ENCODE results near the gene CAMTA1.
"Not testable (repeated sequence)": the region's sequence is repeated elsewhere in the genome, so short reads cannot be mapped to it uniquely, and the experiment has no call there.

The CAMTA1 gene

GRCh38 chr1:6917067-6917466 is 131.8 kb downstream of the CAMTA1 start:
- Histone ChIP-seq H3K4me3 (no peak overlapping the region), H3K27ac (no peak overlapping the region)

DNA sequence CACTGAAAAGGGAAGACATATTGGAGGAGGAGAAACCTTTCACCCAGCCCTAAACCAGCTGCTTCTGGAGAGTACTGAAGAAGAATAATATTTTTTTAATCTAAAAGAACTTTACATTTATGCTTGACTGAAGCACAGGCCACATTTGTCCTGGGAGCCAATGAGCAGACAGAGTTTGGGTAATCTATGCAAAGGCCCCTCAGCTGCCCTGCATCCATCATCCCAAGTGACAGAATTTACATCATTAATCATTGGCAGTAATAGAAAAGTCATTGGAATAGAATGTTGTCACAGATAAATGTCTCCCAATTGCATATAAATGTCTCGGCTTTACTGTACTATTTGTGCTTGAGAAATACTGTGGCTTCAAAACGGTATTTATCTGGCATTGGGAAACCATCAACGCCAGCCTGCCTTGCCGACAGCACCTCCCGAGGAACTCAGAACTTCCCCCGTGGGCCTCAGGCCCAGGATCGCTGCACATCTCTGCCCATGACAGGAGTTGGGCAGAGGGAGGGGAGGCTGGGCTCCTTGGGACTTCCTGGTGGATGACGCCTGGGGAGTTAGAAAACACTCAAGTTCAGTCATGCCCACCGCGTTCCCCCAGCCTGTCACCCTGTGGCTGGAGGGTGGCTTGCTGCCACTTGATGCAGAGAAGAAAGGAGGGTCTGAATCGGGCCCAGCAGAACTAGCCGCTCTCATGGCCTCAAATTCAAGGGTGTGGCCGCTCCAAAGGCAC is 133.1 kb downstream of the CAMTA1 start:
- Histone ChIP-seq H3K27ac (peak overlapping the region in 2 of 21 experiments; percentile 22 to 47), H3K4me3 (no peak overlapping the region)

- peak overlapping the region in 3 of 21 experiments; percentile 3 to 47 (median 21) for H3K27ac ChIP-seq
- H3K4me3 ChIP-seq, result no peak overlapping the region
These were observed 133.8 kb downstream of the CAMTA1 start for GRCh38 chr1:6918925-6919511.

DNA sequence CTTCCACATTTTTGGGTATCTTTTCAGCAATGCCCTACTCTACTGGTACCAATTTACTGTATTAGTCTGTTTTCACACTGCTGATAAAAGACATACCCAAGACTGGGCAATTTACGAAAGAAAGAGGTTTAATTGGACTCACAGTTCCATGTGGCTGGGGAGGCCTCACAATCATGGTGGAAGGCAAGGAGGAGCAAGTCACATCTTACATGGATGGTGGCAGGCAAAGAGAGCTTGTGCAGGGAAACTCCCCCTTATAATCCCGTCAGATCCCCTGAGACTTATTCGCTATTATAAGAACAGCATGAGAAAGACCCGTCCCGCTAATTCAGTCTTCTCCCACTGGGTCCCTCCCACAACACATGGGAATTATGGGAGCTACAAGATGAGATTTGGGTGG is 136.3 kb downstream of the CAMTA1 start:
- not testable (repeated sequence) for H3K4me3 ChIP-seq, H3K27ac ChIP-seq

DNA sequence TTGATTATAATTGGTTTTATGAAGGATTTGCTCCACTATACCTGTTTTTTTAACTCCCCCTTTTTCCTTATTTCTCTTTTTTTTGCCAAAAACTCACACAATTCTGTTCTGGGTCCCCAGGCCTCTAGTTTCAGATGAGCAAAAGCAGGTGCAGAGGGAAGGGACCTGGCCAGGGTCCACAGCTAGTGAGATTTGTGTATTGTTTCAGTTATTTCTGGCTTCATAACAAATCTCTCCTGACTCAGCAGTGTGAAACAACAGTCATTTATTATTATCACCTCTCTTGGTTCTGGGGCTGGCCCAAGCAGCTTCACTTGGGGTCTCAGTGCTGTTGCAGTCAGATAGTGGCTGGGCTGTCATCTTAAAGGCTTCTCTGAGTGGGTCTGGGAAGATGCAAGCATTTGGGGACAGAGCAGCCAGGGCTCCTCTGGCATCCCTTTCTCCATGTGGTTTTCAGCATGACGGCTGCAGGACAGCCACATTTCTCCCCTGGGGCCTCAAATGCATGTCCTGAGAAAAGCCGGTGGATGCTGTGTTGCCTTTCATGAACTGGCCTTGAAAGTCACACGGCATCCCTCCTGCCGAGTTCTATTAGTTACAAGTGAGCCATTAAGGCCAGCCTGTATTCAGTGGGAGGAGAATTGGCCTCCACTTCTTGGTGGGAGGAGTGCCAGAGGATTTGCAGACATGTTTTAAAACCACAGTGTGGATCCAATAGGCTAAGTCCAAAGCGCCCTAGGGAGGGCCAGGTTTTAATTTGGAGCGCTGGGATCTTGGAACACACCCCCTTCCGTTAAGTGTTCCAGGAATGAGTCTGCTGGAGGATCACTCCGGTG is 137.1 kb downstream of the CAMTA1 start:
- Histone ChIP-seq H3K27ac (peak overlapping the region in 1 of 21 experiments; percentile 46), H3K4me3 (no peak overlapping the region)

DNA sequence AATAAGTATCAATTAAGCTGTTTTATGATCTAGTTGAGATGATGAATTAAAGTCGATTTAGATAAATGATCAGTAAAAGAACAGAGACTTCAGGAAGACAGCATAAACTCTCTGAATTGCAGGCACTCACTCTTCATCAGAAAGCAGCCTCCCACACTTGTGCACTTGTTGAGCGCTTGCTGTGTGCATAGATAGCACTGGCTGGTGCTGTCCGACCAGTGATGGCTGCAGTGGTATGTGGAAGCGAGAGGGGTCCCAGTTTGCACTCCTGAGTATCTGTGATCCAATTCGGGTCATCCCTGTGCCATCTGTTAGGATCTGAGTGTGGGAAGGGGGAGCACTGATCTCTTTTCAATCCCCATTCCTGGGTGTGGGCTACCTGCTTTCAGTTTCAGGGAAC is 137.8 kb downstream of the CAMTA1 start:
- no peak overlapping the region for H3K27ac ChIP-seq
- H3K4me3 ChIP-seq, result no peak overlapping the region

DNA sequence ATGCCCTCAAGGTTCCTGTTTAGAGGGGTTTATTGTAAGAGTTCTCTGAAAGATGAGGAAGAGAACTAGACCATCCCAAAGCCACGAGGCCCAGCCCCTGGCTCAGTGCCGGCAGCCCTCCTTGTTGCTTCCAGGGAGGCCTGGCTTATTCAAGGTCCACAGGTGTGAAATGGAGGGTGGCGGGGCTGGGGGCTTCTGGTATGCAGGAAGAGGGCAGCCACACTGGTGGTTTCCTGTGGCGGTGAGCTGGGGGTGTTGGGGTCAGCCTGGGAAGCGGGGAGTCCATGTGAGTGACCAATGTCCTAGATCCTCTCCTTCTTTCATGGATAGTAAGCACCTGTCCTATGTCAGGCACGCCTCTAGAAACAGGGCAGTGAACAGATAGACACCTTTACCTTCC is 138.2 kb downstream of the CAMTA1 start:
- no peak overlapping the region for H3K4me3 ChIP-seq
- no peak overlapping the region for H3K27ac ChIP-seq

- H3K4me3 ChIP-seq, result no peak overlapping the region
- H3K27ac ChIP-seq, result peak overlapping the region in 2 of 21 experiments; percentile 25 to 29
These were observed 139.0 kb downstream of the CAMTA1 start for GRCh38 chr1:6923955-6924881.

GRCh38 chr1:6924891-6925290 is 139.6 kb downstream of the CAMTA1 start:
- H3K27ac ChIP-seq, result peak overlapping the region in 1 of 21 experiments; percentile 25
- no peak overlapping the region for H3K4me3 ChIP-seq

- H3K27ac ChIP-seq, result no peak overlapping the region
- no peak overlapping the region for H3K4me3 ChIP-seq
These were observed 142.4 kb downstream of the CAMTA1 start for GRCh38 chr1:6927626-6928025.

DNA sequence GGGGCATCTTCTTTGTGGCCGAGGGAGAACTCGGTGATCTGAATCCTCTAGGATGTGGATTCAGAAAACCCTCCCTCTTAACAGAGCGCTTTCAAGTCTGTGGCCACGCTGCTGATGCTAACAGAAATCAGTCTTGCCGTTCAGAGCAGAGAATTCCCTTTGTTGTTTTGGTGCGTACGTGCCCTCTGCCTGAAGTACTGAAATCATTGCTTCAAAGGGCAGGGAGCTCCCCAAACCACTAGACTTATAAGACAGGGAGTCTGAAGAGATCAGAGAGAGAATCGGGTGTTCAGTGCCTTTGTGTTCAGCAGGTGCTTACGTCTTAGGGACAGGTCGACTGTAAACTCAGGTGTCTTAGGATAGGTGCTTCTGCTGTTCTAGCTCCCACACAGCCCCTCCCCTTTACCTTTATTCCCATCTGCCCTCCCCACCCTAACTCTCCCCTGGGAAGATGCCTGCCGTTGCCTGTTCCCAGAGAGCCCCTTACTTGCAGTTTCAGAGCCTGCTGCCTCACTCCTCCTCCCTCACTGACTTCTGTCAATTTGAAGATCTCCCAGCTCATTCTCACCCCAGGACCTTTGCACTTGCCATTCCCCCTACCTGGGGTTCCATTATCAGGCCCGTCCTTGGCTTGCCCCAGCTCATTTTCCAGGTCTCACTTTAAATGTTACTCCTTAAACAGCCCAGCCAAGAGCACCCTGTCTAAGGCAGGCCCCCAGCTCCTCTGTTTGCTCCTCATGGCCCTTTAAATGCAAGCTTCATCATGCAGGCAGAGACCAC is 143.0 kb downstream of the CAMTA1 start:
- Histone ChIP-seq H3K27ac (no peak overlapping the region), H3K4me3 (no peak overlapping the region)

GRCh38 chr1:6930732-6931300 is 145.6 kb downstream of the CAMTA1 start:
- no peak overlapping the region for H3K27ac ChIP-seq
- no peak overlapping the region for H3K4me3 ChIP-seq

- Histone ChIP-seq H3K27ac (no peak overlapping the region), H3K4me3 (no peak overlapping the region)
These were observed 150.2 kb downstream of the CAMTA1 start for GRCh38 chr1:6935361-6935883.

DNA sequence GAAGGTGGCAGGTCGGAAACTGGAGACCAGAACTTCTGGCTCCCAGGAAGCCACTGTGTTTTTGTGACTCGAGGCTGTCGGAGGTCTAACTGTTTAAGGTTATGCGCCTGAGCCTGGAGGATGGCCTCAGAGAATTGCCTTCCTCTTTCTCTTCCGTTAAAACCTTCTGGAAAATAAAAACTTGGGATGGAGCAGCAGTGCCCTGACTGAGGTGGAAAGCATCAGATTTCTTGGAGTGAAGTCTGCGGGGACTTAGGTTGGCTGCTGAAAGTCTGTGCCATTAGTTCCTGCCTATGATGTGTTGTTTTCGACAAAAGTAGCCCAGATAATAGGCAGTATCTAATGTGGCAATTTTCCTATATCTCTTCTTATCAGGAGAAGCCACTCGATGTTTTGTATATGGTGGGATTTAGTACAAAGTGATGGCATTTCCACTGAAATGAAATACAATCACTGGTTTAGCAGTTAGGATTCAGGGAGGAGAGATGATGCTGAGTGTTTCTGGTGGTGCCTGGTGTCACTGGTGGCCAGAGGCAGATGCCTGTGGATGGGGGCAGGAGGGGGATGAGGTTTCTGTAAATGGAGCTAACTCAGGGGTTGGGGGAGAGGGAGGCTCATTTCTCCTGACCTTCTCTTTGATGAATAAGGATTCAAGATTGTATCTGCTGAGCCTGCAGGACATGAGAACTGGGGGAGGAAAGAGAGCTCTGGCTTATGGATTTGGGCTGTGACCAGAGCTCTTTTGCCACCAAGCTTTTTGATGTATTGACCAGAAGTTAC is 150.8 kb downstream of the CAMTA1 start:
- no peak overlapping the region for H3K27ac ChIP-seq
- H3K4me3 ChIP-seq, result no peak overlapping the region

DNA sequence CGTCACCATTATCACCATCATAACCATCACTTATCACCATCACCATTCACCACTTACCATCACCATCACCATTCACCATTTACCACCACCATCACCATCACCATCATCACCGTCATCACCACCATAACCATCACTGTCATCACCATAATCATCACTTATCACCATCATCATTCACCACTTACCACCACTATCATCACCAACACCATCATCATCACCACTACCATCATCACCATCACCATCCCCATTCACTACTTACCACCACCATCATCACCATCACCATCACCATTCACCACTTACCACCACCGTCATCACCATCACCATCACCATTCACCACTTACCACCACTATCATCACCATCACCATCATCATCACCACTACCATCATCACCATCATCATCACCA is 151.8 kb downstream of the CAMTA1 start:
- no peak overlapping the region for H3K27ac ChIP-seq
- no peak overlapping the region for H3K4me3 ChIP-seq

- H3K27ac ChIP-seq, result no peak overlapping the region
- H3K4me3 ChIP-seq, result no peak overlapping the region
These were observed 154.1 kb downstream of the CAMTA1 start for GRCh38 chr1:6939363-6939762.

DNA sequence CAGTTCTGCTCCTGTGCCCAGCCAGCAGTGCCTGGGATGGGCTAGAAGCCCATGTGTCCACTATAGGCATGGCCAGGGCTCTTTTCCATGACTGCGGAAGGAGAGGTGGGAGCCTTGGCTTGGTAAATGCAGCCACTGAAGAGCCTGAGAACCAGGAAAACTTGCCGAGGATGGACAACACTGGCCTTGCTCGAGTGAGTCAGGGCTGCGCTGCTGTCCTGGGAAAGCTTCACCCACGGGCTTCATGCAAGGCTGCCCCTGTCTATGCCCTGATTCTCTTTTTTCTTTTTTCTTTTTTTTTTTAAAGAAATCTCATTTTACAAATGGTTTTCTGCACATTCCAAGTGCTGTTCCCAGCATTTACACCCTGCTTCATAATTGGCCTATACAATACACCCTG is 156.5 kb downstream of the CAMTA1 start:
- no peak overlapping the region for H3K27ac ChIP-seq
- no peak overlapping the region for H3K4me3 ChIP-seq

DNA sequence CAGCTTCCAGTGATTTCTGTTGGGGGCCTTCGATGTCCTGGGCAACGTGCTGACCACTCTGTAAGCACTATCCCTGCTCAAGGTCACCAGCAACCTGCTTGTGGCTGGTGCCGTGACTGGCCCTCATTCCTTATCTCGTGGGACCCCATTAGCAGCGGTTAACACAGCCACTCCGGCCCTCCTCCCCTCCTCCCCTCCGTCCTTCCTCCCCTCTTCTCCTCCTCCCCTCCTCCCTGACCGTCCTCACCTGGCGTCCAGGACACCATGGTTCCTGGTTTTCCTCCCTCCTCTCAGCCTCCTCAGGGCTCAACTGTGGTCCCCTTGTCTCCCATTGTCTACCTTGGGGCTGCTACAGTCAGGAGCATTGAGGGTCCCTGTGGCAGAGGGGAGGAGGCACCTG is 157.7 kb downstream of the CAMTA1 start:
- H3K4me3 ChIP-seq, result no peak overlapping the region
- H3K27ac ChIP-seq, result no peak overlapping the region
